B cell (primary cell): Measurements from ENCODE around the gene EEF1B2.

Experiments used
- CTCF ChIP-seq: fragments of 200-600 bp; IDR thresholded peaks from one replicate; pipeline ENCODE4 v1.8.0; 2022; ENCODE audit warnings: antibody characterized with exemption, mild to moderate bottlenecking
- EZH2 ChIP-seq: IDR thresholded peaks from 2 replicates; pipeline ENCODE4 v1.6.1; 2012; ENCODE audit warnings: borderline replicate concordance, low read depth, mild to moderate bottlenecking, moderate library complexity, low read length; ENCODE audit not compliant: insufficient read depth, poor library complexity, severe bottlenecking

- TF ChIP-seq CTCF (no peak), EZH2 (no peak)
Observed at GRCh38 chr2:206173147-206173546, 13.5 kb downstream of the EEF1B2 start.
